HG03558 (cell line): Measurements from ENCODE around the gene RIPOR1.

Experiments
- ATAC-seq: cut with Tn5 transposase; IDR thresholded peaks from one replicate; pipeline ENCODE4 v1.9.1; 2021; ENCODE audit warnings: moderate number of reproducible peaks; ENCODE audit not compliant: unreplicated experiment; ENCODE audit errors: extremely low read depth

Gene RIPOR1

GRCh38 chr16:67594956-67595355, 66.3 kb downstream of the RIPOR1 start:
- ATAC-seq, result no peak
